GM12872 (cell line): ENCODE measurements around the gene OR1S2.

ENCODE experiments used
- TF ChIP-seq, protein P1 (sequence below): IDR thresholded peaks from 3 replicates; pipeline ENCODE4 v1.5.1; 2011; ENCODE audit warnings: low read depth, mild to moderate bottlenecking, low read length, moderate library complexity; ENCODE audit not compliant: insufficient read depth

Gene OR1S2

DNA sequence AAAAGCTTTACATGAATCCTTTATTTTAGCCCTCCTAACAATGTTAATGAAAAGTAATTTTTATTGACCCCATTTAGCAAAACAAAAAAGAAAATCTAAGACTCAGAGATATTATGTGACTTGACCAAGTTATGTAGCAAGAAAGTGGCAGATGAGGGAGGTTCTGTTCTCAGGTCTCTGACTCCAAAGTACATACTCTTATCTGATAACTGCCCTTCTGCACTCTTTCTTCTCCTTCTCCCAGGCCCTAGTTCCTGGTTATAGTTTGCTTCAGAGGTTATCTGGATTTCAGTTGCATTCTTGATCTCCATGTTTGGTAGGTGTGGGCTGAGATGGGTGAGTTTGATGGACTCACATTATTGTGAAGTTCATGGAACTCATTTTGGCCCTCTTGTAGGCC lies 10.6 kb downstream of the OR1S2 start:
- TF ChIP-seq, protein P1, sequence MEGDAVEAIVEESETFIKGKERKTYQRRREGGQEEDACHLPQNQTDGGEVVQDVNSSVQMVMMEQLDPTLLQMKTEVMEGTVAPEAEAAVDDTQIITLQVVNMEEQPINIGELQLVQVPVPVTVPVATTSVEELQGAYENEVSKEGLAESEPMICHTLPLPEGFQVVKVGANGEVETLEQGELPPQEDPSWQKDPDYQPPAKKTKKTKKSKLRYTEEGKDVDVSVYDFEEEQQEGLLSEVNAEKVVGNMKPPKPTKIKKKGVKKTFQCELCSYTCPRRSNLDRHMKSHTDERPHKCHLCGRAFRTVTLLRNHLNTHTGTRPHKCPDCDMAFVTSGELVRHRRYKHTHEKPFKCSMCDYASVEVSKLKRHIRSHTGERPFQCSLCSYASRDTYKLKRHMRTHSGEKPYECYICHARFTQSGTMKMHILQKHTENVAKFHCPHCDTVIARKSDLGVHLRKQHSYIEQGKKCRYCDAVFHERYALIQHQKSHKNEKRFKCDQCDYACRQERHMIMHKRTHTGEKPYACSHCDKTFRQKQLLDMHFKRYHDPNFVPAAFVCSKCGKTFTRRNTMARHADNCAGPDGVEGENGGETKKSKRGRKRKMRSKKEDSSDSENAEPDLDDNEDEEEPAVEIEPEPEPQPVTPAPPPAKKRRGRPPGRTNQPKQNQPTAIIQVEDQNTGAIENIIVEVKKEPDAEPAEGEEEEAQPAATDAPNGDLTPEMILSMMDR, result no peak

DNA sequence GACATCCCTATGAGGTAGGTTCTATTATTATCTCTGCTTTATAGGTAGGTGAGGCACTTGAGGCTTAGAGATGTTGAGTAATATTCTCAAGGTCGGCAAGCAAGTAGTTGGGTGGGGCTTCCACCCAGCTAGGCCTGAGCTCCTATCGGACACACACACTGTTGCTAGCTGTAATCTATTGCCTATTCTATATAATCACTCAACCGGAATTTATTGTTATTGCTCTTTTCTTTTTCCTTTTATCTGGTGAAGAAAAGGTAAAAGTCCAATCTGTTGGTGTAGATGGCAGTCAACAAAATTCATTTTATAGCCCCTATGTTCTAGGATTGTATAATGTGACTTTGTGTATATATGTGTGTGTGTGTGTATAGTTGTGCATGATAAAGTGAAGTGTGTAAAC lies 11.7 kb downstream of the OR1S2 start:
- TF ChIP-seq, protein P1, result no peak

DNA sequence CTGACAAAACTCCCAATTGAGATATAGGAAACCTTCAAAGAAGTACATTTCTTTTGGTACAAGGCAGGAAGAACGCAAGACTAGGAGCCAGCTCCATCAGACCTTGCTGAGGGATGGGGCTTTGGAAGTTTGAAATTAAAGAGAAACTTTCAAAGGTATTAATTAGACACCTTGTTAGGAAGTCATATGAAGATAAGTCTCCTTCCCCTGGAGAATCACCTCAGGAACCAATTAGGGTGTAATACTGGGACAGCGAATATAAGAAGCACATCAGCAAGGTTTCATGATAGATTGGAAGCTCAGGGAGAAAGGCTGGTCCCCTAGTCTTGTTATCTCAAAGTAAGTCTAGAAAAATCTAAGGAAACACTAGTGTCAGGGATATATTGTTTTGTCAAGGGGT lies 15.2 kb downstream of the OR1S2 start, which contains the start of gene OR9Q2:
Gene OR9Q2 (plus strand): TSS at position 301 of the 400 bp plus-strand sequence. CDS start 1,421 bp downstream, outside the sequence.
- TF ChIP-seq, protein P1, result no peak

DNA sequence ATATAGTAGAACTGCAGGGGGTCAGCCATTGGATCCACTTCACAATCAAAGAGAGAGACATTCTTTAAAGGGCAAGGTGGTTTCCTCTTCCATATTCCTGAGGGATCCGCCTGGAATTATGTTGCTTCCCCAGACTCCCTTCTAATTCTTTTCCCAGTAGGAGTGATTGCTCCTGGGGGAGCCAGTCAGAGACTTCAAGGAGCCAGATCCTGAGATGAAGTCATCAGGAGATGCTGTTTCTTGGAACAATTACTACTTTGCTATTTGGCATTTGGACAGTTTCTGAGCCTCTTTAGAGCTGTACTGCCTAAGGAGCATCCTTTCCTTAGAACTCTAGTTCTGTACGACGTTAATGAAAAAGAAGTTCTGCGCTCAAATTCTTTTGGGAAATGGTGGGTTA lies 17.0 kb downstream of the OR1S2 start:
- TF ChIP-seq, protein P1, result no peak

DNA sequence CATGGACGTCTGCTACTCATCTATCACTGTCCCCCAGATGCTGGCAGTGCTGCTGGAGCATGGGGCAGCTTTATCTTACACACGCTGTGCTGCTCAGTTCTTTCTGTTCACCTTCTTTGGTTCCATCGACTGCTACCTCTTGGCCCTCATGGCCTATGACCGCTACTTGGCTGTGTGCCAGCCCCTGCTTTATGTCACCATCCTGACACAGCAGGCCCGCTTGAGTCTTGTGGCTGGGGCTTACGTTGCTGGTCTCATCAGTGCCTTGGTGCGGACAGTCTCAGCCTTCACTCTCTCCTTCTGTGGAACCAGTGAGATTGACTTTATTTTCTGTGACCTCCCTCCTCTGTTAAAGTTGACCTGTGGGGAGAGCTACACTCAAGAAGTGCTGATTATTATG lies 24.3 kb downstream of the OR1S2 start:
- TF ChIP-seq, protein P1, result no peak

DNA sequence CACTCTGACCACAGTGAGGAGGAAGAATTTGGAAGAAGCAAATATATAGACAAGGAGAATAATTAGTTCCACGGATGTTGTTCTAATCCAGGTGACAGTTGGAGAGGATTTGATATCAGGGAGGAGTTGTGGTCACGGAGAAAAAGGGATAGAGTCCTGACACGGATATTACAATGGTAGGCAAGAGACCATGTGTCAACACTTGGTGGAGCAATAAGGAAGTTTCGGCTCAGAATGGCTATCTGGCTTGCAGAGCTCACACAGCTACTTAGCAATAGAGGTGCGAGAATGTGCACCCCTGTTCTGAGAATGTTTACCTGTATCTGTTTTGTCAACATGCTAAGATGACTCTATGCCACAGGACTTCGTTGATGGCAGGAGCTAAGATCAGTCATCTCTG lies 25.5 kb downstream of the OR1S2 start:
- TF ChIP-seq, protein P1, result no peak

DNA sequence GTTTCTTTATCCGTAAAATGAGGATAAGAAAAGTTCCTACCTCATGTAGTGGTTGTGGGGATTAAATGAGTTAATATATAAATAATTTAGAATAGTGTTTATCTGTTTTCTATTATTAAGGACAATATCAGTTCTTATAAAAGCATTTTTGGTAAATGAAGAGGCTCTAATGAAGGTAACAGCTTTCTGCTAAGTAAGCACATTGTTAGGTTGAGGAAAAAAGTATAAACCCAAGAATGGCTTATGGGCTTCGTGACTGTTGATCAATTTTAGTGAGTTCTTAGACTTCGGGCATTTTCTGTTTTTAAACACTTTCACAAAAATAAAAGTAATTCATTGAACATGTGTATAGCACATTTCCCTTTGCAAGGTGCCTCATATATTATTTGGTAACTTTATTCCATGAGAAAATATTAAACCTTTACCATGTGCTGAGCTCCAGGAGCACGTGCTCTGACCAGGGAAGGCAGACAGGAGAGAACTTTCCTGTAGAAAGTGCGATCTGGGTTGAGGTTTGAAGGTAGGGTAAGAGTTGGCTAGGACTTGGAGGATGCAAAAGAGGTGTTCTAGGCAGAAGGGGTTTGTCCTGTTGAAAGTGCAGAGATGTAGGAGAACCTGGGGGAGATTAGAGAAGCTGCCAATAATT lies 26.4 kb downstream of the OR1S2 start:
- TF ChIP-seq, protein P1, result no peak
